Smooth muscle cell (in vitro differentiated cells): ENCODE results near the gene TMEM126B. TPM values are rescaled to one million over a fixed set of nuclear protein-coding genes. Genes with fewer than 3 reads are reported as not detected.

Source experiments
- DNase-seq: peaks from one replicate; lab custom pipeline; 2025; ENCODE audit not compliant: unreplicated experiment; lab: John Stamatoyannopoulos, UW
- H2AFZ ChIP-seq: fragments of 200-600 bp; sonication (generic); 2 replicates; pipeline ENCODE4 v1.6.0; 2016; ENCODE audit warnings: antibody characterized with exemption, low read depth, mild to moderate bottlenecking
- H3F3A ChIP-seq: fragments of 200-600 bp; sonication (generic); 2 replicates; pipeline ENCODE4 v1.6.0; 2017; ENCODE audit warnings: antibody characterized with exemption, low read depth
- H3K27ac ChIP-seq: fragments of 200-600 bp; sonication (generic); 2 replicates; pipeline ENCODE4 v1.5.1; 2016; ENCODE audit warnings: low read depth, mild to moderate bottlenecking
- H3K27me3 ChIP-seq: fragments of 200-600 bp; sonication (generic); 2 replicates; pipeline ENCODE4 v1.6.1; 2016; ENCODE audit warnings: low read depth, mild to moderate bottlenecking
- H3K36me3 ChIP-seq: fragments of 200-600 bp; sonication (generic); 2 replicates; pipeline ENCODE4 v1.5.1; 2016; ENCODE audit warnings: low read depth
- H3K4me1 ChIP-seq: fragments of 200-600 bp; sonication (generic); 2 replicates; pipeline ENCODE4 v1.5.1; 2016; ENCODE audit warnings: low read depth
- H3K4me2 ChIP-seq: fragments of 200-600 bp; sonication (generic); 2 replicates; pipeline ENCODE4 v1.6.0; 2016; ENCODE audit warnings: mild to moderate bottlenecking
- H3K4me3 ChIP-seq: fragments of 200-600 bp; sonication (generic); 2 replicates; pipeline ENCODE4 v1.5.1; 2016; ENCODE audit warnings: mild to moderate bottlenecking
- H3K79me2 ChIP-seq: fragments of 200-600 bp; sonication (generic); 2 replicates; pipeline ENCODE4 v1.6.0; 2016; ENCODE audit warnings: low read depth, mild to moderate bottlenecking
- H3K9ac ChIP-seq: fragments of 200-600 bp; sonication (generic); 2 replicates; pipeline ENCODE4 v1.6.0; 2016; ENCODE audit warnings: low read depth
- H3K9me3 ChIP-seq: fragments of 200-600 bp; sonication (generic); replicated peaks from 2 replicates; pipeline ENCODE4 v1.5.1; 2016; ENCODE audit warnings: low read depth
- H4K20me1 ChIP-seq: fragments of 200-600 bp; sonication (generic); 2 replicates; pipeline ENCODE4 v1.6.0; 2016; ENCODE audit warnings: low read depth
- WGBS: methylation state at CpG from one replicate; pipeline ENCODE4 v1.1.7; 2016; ENCODE audit warnings: low lambda C conversion rate; 5-methylcytosine and 5-hydroxymethylcytosine counted together
- polyA plus RNA-seq: library from polyadenylated mRNA; unstranded; fragments of >200 nt; fragmentation: Nextera tagmentation; extraction: Ambion mirVana; gene quantifications from 2 replicates; pipeline ENCODE4 v1.2.1, GENCODE V29; 2016
- total RNA-seq: library from RNA; depleted of rRNA; stranded (reverse); fragments of >200 nt; gene quantifications from 2 replicates; pipeline ENCODE4 v1.2.3, GENCODE V29; 2014
- TF ChIP-seq, protein P1 (sequence below): fragments of 200-600 bp; sonication (generic); IDR thresholded peaks from 2 replicates; pipeline ENCODE4 v1.5.1; 2017; ENCODE audit warnings: borderline replicate concordance, mild to moderate bottlenecking, antibody characterized with exemption; ENCODE audit not compliant: insufficient read depth, poor library complexity, severe bottlenecking

The TMEM126B gene
- total RNA-seq (76.8 and 89.3 TPM in 2 replicates), polyA plus RNA-seq (49.7 and 53.0 TPM in 2 replicates)

DNA sequence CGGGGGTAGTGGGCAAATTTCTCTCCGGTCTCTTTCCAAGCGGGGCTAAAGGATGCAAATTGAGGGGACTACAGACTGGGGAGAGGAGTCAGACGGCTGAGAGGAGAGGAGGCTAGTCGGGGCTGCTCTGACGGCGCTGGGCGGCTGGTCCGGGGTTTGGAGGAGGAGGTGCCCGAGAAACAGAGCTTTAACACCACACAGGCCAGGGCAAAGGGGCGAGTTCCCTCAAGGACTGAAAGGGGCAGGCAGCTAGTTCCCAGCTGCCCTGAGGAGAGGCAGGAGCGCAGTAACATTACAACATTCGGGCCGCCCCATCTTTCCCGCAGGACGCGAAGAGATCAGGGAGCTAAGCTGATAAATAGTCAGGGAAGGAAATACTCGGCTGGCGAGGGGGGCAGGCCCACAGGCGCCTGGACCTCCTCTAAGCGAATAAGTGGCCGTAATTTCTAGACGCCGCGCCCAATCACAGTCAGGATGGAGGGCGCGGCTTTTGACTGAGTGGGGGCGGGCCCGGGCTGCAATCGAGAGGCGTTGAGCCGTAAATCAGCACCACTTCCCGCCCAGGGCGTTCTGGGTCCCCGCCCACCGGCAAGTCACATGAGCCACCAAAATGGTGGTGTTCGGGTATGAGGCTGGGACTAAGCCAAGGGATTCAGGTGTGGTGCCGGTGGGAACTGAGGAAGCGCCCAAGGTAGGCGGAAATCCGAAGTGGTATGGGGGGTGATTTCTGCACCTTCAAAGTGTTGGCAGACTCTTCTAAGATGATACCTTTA is at the start of gene TMEM126B:
TMEM126B (plus strand) TSS at position 596 of the 773 bp plus-strand sequence; CDS start at position 611, 15 bp downstream.
- WGBS = under 1% methylated on average over 38 of the region's 41 CpGs

DNA sequence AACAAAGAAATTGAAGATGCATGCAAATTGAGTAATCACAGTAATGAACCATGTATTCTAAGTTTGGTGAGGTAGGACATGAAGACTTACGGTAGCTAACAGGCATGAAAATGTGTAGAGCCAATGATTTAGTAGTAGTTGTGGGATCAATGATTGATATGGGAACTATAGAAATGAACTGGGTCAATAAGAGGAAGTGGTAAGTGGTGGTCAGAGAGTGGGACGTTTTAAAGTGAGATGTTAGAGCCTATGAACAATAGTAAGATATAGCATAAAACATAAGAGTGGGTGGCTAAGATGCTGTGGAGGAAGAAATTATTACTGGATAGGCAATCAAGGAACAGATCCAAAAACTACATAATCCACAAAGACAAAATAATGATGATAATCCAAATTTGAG is 46.3 kb upstream of the TMEM126B start:
- no peaks in the 10 kb centered on the region for H3K9me3 ChIP-seq
- 94% methylated on average over 2 of the region's 2 CpGs for WGBS
- H3F3A ChIP-seq = no peaks in the 10 kb centered on the region
- no peak overlapping the region for H2AFZ ChIP-seq
- H3K4me2 ChIP-seq = no peak overlapping the region
- no peaks in the 10 kb centered on the region for H4K20me1 ChIP-seq
- H3K4me1 ChIP-seq = no peaks in the 10 kb centered on the region
- DNase-seq = no peak
- TF ChIP-seq, protein P1, sequence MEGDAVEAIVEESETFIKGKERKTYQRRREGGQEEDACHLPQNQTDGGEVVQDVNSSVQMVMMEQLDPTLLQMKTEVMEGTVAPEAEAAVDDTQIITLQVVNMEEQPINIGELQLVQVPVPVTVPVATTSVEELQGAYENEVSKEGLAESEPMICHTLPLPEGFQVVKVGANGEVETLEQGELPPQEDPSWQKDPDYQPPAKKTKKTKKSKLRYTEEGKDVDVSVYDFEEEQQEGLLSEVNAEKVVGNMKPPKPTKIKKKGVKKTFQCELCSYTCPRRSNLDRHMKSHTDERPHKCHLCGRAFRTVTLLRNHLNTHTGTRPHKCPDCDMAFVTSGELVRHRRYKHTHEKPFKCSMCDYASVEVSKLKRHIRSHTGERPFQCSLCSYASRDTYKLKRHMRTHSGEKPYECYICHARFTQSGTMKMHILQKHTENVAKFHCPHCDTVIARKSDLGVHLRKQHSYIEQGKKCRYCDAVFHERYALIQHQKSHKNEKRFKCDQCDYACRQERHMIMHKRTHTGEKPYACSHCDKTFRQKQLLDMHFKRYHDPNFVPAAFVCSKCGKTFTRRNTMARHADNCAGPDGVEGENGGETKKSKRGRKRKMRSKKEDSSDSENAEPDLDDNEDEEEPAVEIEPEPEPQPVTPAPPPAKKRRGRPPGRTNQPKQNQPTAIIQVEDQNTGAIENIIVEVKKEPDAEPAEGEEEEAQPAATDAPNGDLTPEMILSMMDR = no peak
- no peak overlapping the region for H3K9ac ChIP-seq
- no peaks in the 10 kb centered on the region for H3K27me3 ChIP-seq
- no peaks in the 10 kb centered on the region for H3K79me2 ChIP-seq
- no peak overlapping the region for H3K4me3 ChIP-seq
- H3K36me3 ChIP-seq = no peaks in the 10 kb centered on the region
- no peak overlapping the region for H3K27ac ChIP-seq

More for the DNA sequence above, at the start of gene TMEM126B:
- Histone ChIP-seq H3K9ac (peak within 1 kb of the TSS; percentile 69), H3K36me3 (no peaks in the 10 kb centered on the region), H3K4me2 (peak within 1 kb of the TSS; percentile 98), H3F3A (no peaks in the 10 kb centered on the region), H3K27me3 (no peaks in the 10 kb centered on the region), H3K27ac (peak within 1 kb of the TSS; percentile 71), H3K79me2 (peaks cover 37% of the 10 kb centered on the region), H4K20me1 (no peaks in the 10 kb centered on the region), H3K4me1 (peaks cover 22% of the 10 kb centered on the region), H2AFZ (peak within 1 kb of the TSS; percentile 93), H3K4me3 (peak within 1 kb of the TSS; percentile 63), H3K9me3 (no peaks in the 10 kb centered on the region)
- TF ChIP-seq, protein P1 = no peak
- peak; percentile 83 for DNase-seq

DNA sequence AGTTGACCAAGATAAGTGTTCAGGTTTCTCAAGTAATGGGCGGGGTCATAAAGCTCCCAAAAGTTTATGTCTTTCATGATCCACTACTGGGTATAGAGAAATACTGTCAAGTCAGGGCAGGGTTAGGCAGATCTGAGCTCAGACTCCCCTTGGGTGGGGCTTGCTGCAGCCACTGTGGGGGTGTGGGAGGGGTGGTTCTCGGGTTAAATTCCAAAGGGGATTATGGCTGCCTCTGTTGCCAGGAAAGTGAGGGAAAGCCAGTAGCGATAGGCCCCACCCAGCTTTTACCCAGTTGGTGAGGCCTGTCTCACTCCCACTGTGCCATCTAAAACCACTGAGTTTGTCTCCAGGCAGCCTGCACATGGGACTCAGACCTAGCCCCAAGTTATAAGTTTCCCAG is 39.0 kb upstream of the TMEM126B start:
- no peak overlapping the region for H3K27ac ChIP-seq
- H3K36me3 ChIP-seq = no peaks in the 10 kb centered on the region
- no peak overlapping the region for H3K4me3 ChIP-seq
- H3K9me3 ChIP-seq = no peaks in the 10 kb centered on the region
- WGBS = 86% methylated on average over 3 of the region's 3 CpGs
- H3K4me2 ChIP-seq = no peak overlapping the region
- no peaks in the 10 kb centered on the region for H4K20me1 ChIP-seq
- DNase-seq = no peak
- TF ChIP-seq, protein P1 = no peak
- H3K27me3 ChIP-seq = no peaks in the 10 kb centered on the region
- H3F3A ChIP-seq = no peaks in the 10 kb centered on the region
- H3K79me2 ChIP-seq = no peaks in the 10 kb centered on the region
- H3K4me1 ChIP-seq = peaks cover 7% of the 10 kb centered on the region
- H3K9ac ChIP-seq = no peak overlapping the region
- H2AFZ ChIP-seq = no peak overlapping the region
